H1 (cell line): Measurements from ENCODE around the gene CNFN. TPM values are rescaled to one million over a fixed set of nuclear protein-coding genes. Genes with fewer than 3 reads are reported as not detected.

ENCODE experiments used
- ASH2L ChIP-seq: fragments of 200-600, 300-600 bp; sonication (generic); IDR thresholded peaks from one replicate; pipeline ENCODE4 v1.7.1; 2017; ENCODE audit warnings: low read length
- BCL11A ChIP-seq, 2 experiments: IDR thresholded peaks; one replicate each; pipeline ENCODE4 v1.6.1; 2011; ENCODE audit warnings: low read depth in 2 of 2, low read length in 2 of 2, mild to moderate bottlenecking in 2 of 2
- CHD7 ChIP-seq: fragments of 300-600 bp; sonication (generic); IDR thresholded peaks from 2 replicates; pipeline ENCODE4 v1.7.1; 2012; ENCODE audit warnings: low read length, moderate library complexity, mild to moderate bottlenecking, inconsistent platforms; ENCODE audit not compliant: insufficient replicate concordance
- EP300 ChIP-seq, 2 experiments: IDR thresholded peaks; 1 replicate in 1 of 2; 2 replicates in 1 of 2; pipeline ENCODE4 v1.6.1; 2011 to 2012; ENCODE audit warnings: low read depth in 2 of 2, low read length in 2 of 2, mild to moderate bottlenecking in 2 of 2, borderline replicate concordance in 1 of 2, inconsistent platforms in 1 of 2, moderate library complexity in 1 of 2
- NANOG ChIP-seq: IDR thresholded peaks from 2 replicates; pipeline ENCODE4 v1.6.1; 2011; ENCODE audit warnings: low read length, low read depth, mild to moderate bottlenecking, inconsistent platforms; ENCODE audit not compliant: insufficient read depth, poor library complexity, severe bottlenecking
- PHF8 ChIP-seq: fragments of 200-600 bp; sonication (generic); conservative IDR thresholded peaks from 2 replicates; pipeline ENCODE4 v1.7.1; 2012; ENCODE audit warnings: low read depth, mild to moderate bottlenecking, inconsistent platforms, low read length, moderate library complexity
- POLR2A ChIP-seq, 2 experiments: IDR thresholded peaks; 1 replicate in 1 of 2; 2 replicates in 1 of 2; pipeline ENCODE4 v1.6.1; 2011; ENCODE audit warnings: low read depth in 2 of 2, low read length in 2 of 2, mild to moderate bottlenecking in 2 of 2; ENCODE audit errors: control extremely low read depth in 1 of 2
- RNF2 ChIP-seq: fragments of 200-900, 300-1000 bp; sonication (generic); IDR thresholded peaks from 2 replicates; pipeline ENCODE4 v1.7.1; 2016; ENCODE audit warnings: borderline replicate concordance, low read depth, mild to moderate bottlenecking, antibody characterized with exemption, low read length; ENCODE audit not compliant: poor library complexity, severe bottlenecking; ENCODE audit errors: missing control alignments
- TAF1 ChIP-seq: IDR thresholded peaks from 2 replicates; pipeline ENCODE4 v1.6.1; 2011; ENCODE audit warnings: mild to moderate bottlenecking, low read depth, low read length
- polyA plus RNA-seq, 7 experiments: library from polyadenylated mRNA; depleted of rRNA in 3 of 7; stranded (reverse) in 5 of 7; unstranded in 2 of 7; fragments of >200 nt in 5 of 7; fragments of 200-250 nt in 2 of 7; gene quantifications; 1 replicate in 5 of 7; 2 replicates in 1 of 7; 4 replicates in 1 of 7; pipeline versions ENCODE4 v1.2.1 to v1.2.3, GENCODE V29; 2011 to 2013; ENCODE audit warnings: missing spikeins in 2 of 7, mixed read lengths in 2 of 7
- total RNA-seq: library from RNA; stranded (reverse); fragmentation: NEBNext Ultra II Directional; extraction: Animal tissue kit (Norgen Biotek cat#: 25700); gene quantifications from 2 replicates; pipeline ENCODE4 v1.2.1, GENCODE V29; 2021

The CNFN gene
- total and polyA plus RNA-seq, 2 of the 8 experiments (the other 6 are each of a cell fraction or from before 2014, with no cell fraction given), result 8.9 to 31.5 TPM

DNA sequence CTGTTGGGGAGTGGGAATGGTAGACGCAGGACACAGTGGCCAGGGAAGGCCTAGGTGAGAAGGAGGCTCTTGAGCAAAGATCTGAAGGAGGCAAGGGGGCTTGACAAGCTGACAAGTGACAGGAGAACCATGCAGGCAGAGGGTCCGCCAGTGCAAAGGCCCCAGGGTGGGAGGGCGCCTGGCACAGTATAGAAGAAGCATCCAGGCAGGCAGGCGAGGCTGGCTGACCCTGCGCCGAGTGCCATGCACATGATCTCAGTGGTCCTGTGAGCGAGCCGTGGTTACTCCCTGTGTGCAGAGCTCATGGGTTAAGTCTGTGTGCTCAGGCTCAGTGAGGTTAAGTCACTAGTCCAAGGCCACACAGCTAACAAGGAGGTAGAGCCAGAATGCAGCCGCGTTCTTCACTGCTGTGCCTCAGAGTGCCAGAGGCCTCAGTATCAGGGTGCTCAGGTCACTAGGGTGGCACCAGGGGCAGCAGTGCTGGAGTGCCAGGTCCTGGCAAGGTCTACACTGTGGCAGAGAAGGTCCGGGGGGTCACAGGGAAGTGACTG lies 15.2 kb downstream of the CNFN start (continued):
- TF ChIP-seq CHD7, result no peak
- no peak for TF ChIP-seq TAF1
- TF ChIP-seq BCL11A (IDR thresholded peaks at IDR 0.05; ENCODE audit: low read depth in 2 of 2, low read length in 2 of 2), result no peak
- no peak for TF ChIP-seq PHF8
- TF ChIP-seq NANOG, result no peak
- TF ChIP-seq ASH2L, result no peak
- TF ChIP-seq EP300 (IDR thresholded peaks at IDR 0.05; ENCODE audit: borderline replicate concordance in 1 of 2, low read depth in 2 of 2, low read length in 2 of 2), result no peak
- no peak for TF ChIP-seq POLR2A (IDR thresholded peaks at IDR 0.05; ENCODE audit: control extremely low read depth in 1 of 2, low read depth in 2 of 2, low read length in 2 of 2)
- TF ChIP-seq RNF2, result no peak
